IMR-90 (cell line): ENCODE measurements around the gene KIFAP3. TPM values are rescaled to one million over a fixed set of nuclear protein-coding genes. Genes with fewer than 3 reads are reported as not detected.

ENCODE experiments used
- ATAC-seq: fragments of 200-7000 bp; cut with Tn5 transposase; 2 replicates; pipeline ENCODE4 v1.9.1; 2020; ENCODE audit warnings: low read depth, mild to moderate bottlenecking, moderate library complexity
- BruUV-seq: library from RNA; stranded (reverse); fragments of 400-500 nt; replicated peaks from 2 replicates; lab custom pipeline; 2021; lab: Mats Ljungman, UMichigan
- CTCF ChIA-PET: fragments of 300-600 bp; formaldehyde crosslinking; extraction: SDS; loops from one replicate; lab custom pipeline; 2021; ENCODE audit warnings: antibody characterized with exemption; lab: Yijun Ruan, JAX
- POLR2A ChIA-PET: fragments of 300-600 bp; sonication (Branson Sonifier 250); formaldehyde crosslinking; loops from one replicate; lab custom pipeline; 2022; ENCODE audit warnings: antibody characterized with exemption; ENCODE audit not compliant: unreplicated experiment; lab: Charles Lee
- DNase-seq: peaks from one replicate; pipeline ENCODE4 v3.0.0; 2013
- H2AFZ ChIP-seq: replicated peaks from 2 replicates; pipeline ENCODE3; 2013; ENCODE audit warnings: low read length, mild to moderate bottlenecking; ENCODE audit not compliant: poor library complexity
- H2AK5ac ChIP-seq: 2 replicates; pipeline ENCODE4 v1.6.1; 2013; ENCODE audit warnings: low read depth, low read length, inconsistent platforms
- H2AK9ac ChIP-seq: replicated peaks from 2 replicates; pipeline ENCODE3; 2013; ENCODE audit warnings: mild to moderate bottlenecking, low read depth, low read length, moderate library complexity; ENCODE audit not compliant: poor library complexity
- H2BK120ac ChIP-seq: 2 replicates; pipeline ENCODE4 v1.6.1; 2013; ENCODE audit warnings: low read depth, low read length, inconsistent platforms
- H2BK15ac ChIP-seq: 3 replicates; pipeline ENCODE4 v1.6.1; 2013; ENCODE audit warnings: low read depth, low read length, inconsistent platforms
- H2BK20ac ChIP-seq: 2 replicates; pipeline ENCODE4 v1.6.1; 2013; ENCODE audit warnings: low read depth, mild to moderate bottlenecking, inconsistent platforms, low read length, moderate library complexity
- H2BK5ac ChIP-seq: 2 replicates; pipeline ENCODE4 v1.6.1; 2013; ENCODE audit warnings: mild to moderate bottlenecking, low read depth, low read length, inconsistent platforms; ENCODE audit not compliant: poor library complexity, severe bottlenecking
- H3K14ac ChIP-seq: replicated peaks from 2 replicates; pipeline ENCODE4 v1.6.1; 2013; ENCODE audit warnings: low read depth, low read length, inconsistent platforms
- H3K18ac ChIP-seq: 2 replicates; pipeline ENCODE4 v1.6.1; 2013; ENCODE audit warnings: low read depth, low read length, control low read depth
- H3K23ac ChIP-seq: 2 replicates; pipeline ENCODE4 v1.6.1; 2013; ENCODE audit warnings: low read depth, low read length, inconsistent platforms
- H3K27ac ChIP-seq: 2 replicates; pipeline ENCODE4 v1.5.1; 2013; ENCODE audit warnings: mild to moderate bottlenecking, control low read depth, low read length; ENCODE audit not compliant: insufficient read depth
- H3K27me3 ChIP-seq: 2 replicates; pipeline ENCODE4 v1.6.1; 2013; ENCODE audit warnings: low read length; ENCODE audit not compliant: control insufficient read depth, insufficient read depth
- H3K36me3 ChIP-seq: 2 replicates; pipeline ENCODE4 v1.6.1; 2013; ENCODE audit warnings: low read length, mixed read lengths; ENCODE audit not compliant: control insufficient read depth, insufficient read depth
- H3K4ac ChIP-seq: 2 replicates; pipeline ENCODE4 v1.6.1; 2013; ENCODE audit warnings: low read depth, low read length, inconsistent platforms
- H3K4me1 ChIP-seq: 2 replicates; pipeline ENCODE4 v1.6.1; 2013; ENCODE audit warnings: low read length, mixed read lengths; ENCODE audit not compliant: control insufficient read depth, insufficient read depth
- H3K4me2 ChIP-seq: 2 replicates; pipeline ENCODE4 v1.6.1; 2013; ENCODE audit warnings: low read depth, mild to moderate bottlenecking, control low read depth, low read length, moderate library complexity
- H3K4me3 ChIP-seq: 2 replicates; pipeline ENCODE4 v1.5.1; 2013; ENCODE audit warnings: low read depth, mild to moderate bottlenecking, control low read depth, low read length, moderate library complexity; ENCODE audit not compliant: insufficient read depth
- H3K56ac ChIP-seq: 2 replicates; pipeline ENCODE4 v1.6.1; 2013; ENCODE audit warnings: low read length, inconsistent platforms; ENCODE audit not compliant: insufficient read depth; ENCODE audit errors: extremely low read depth
- H3K79me1 ChIP-seq, 2 experiments: 2 replicates each; pipeline ENCODE4 v1.6.1; 2013; ENCODE audit warnings: low read length in 2 of 2, inconsistent platforms in 1 of 2, low read depth in 1 of 2
- H3K9ac ChIP-seq: 2 replicates; pipeline ENCODE4 v1.6.1; 2013; ENCODE audit warnings: low read depth, low read length, control low read depth
- H3K9me1 ChIP-seq: 2 replicates; pipeline ENCODE4 v1.6.1; 2013; ENCODE audit warnings: low read length, inconsistent platforms; ENCODE audit not compliant: insufficient read depth
- H3K9me3 ChIP-seq: 2 replicates; pipeline ENCODE4 v1.6.1; 2013; ENCODE audit warnings: low read length; ENCODE audit not compliant: control insufficient read depth, insufficient read depth
- H4K20me1 ChIP-seq: 2 replicates; pipeline ENCODE4 v1.6.1; 2013; ENCODE audit warnings: low read length, inconsistent platforms; ENCODE audit not compliant: insufficient read depth
- H4K5ac ChIP-seq: 2 replicates; pipeline ENCODE4 v1.6.1; 2013; ENCODE audit warnings: mild to moderate bottlenecking, low read depth, low read length, control low read depth
- H4K8ac ChIP-seq, 2 experiments: 2 replicates each; pipeline ENCODE4 v1.6.1; 2013; ENCODE audit warnings: low read depth in 2 of 2, low read length in 2 of 2, control low read depth in 1 of 2, inconsistent platforms in 1 of 2
- H4K91ac ChIP-seq: 2 replicates; pipeline ENCODE4 v1.6.1; 2013; ENCODE audit warnings: low read depth, low read length, inconsistent platforms; ENCODE audit not compliant: insufficient read depth
- MAFK ChIP-seq: IDR thresholded peaks from 2 replicates; pipeline ENCODE4 v1.6.1; 2012; ENCODE audit warnings: low read depth, low read length, improper control_type of control experiment
- RAD21 ChIP-seq: IDR thresholded peaks from 2 replicates; pipeline ENCODE4 v1.6.1; 2012; ENCODE audit warnings: low read length, improper control_type of control experiment
- WGBS, 2 experiments: methylation state at CpG; one replicate each; pipeline versions ENCODE4 v1.1.5 to v1.1.7; 2013; ENCODE audit warnings: missing lambda C conversion rate in 2 of 2; ENCODE audit not compliant: insufficient read length in 1 of 2; ENCODE audit errors: extremely low coverage in 2 of 2; 5-methylcytosine and 5-hydroxymethylcytosine counted together
- dilution Hi-C: fragments of 300-500 bp; cut with HindIII; formaldehyde crosslinking; loops from one replicate; pipeline ENCODE4 v1.14.3; 2018; ENCODE audit warnings: low sequenced_read_pairs; ENCODE audit not compliant: unreplicated experiment
- in situ Hi-C: fragments of 300-500 bp; cut with MboI; formaldehyde crosslinking; loops from 3 replicates; pipeline ENCODE4 v1.14.3; 2019; ENCODE audit warnings: low sequenced_read_pairs, inconsistent platforms, mixed read lengths
- intact Hi-C: fragments of 100-400 bp; cut with micrococcal nuclease; formaldehyde crosslinking; loops from 2 replicates; pipeline ENCODE4 v1.10.0; 2022
- polyA plus RNA-seq, 3 experiments: library from polyadenylated mRNA; depleted of rRNA; stranded (reverse); fragments of >200 nt; gene quantifications; 2 replicates each; pipeline ENCODE4 v1.2.3, GENCODE V29; 2012; ENCODE audit warnings: low replicate concordance in 1 of 3
- total RNA-seq: library from RNA; depleted of rRNA; stranded (reverse); fragments of >200 nt; gene quantifications from 2 replicates; pipeline ENCODE4 v1.2.3, GENCODE V29; 2012

KIFAP3 gene
- total and polyA plus RNA-seq, 2 of the 4 experiments (the other 2 are of a cell fraction) = 10.5 to 10.9 TPM

DNA sequence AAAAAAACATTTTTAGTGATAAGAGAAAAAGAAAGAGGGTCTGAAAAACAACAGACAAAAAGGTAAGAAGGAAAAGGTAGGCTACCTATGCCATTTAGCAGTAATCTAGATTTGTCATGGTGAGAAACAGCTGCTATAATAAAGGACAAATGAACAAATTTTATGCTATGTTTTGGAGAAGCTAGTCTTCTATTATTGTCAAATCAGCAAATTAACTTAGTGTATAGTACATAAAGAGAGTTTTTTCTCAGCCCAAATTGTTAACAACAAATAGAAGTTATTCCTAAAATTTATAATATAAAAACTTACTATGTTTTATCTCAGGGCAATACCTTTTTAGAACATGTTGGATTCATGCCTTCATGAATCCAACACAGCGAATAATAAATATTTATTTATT, 88.7 kb downstream of the KIFAP3 start:
- Histone ChIP-seq H4K20me1 (no peaks in the 10 kb centered on the region), H3K79me1 (no peaks in the 10 kb centered on the region), H3K9ac (no peak overlapping the region), H3K14ac (no peak overlapping the region), H3K4ac (no peak overlapping the region), H3K56ac (no peak overlapping the region), H3K23ac (no peak overlapping the region), H4K91ac (no peak overlapping the region), H2AK9ac (no peak overlapping the region), H4K8ac (no peak overlapping the region), H2BK120ac (no peak overlapping the region), H3K4me1 (no peaks in the 10 kb centered on the region), H2BK20ac (no peak overlapping the region), H3K36me3 (no peaks in the 10 kb centered on the region), H3K9me1 (no peaks in the 10 kb centered on the region), H2BK5ac (no peak overlapping the region), H2BK15ac (no peak overlapping the region), H2AFZ (no peak overlapping the region), H3K27ac (no peak overlapping the region), H2AK5ac (no peak overlapping the region), H3K4me3 (no peak overlapping the region), H3K18ac (no peak overlapping the region), H4K5ac (no peak overlapping the region), H3K4me2 (no peak overlapping the region), H3K9me3 (no peaks in the 10 kb centered on the region), H3K27me3 (no peaks in the 10 kb centered on the region)
- CTCF ChIA-PET = no interaction called here
- dilution Hi-C loops (no loop called here), in situ Hi-C loops (no loop called here), intact Hi-C loops (no loop called here)
- BruUV-seq = no TSS peak
- WGBS, 2 experiments = no CpG with 5 or more reads among the region's 1 CpG
- DNase-seq (no peak), ATAC-seq (no peak)
- no peak for TF ChIP-seq RAD21
- TF ChIP-seq MAFK = peak; percentile 94
- POLR2A ChIA-PET = no interaction called here
